H1 (cell line): Measurements from ENCODE around the gene PTN. TPM values are rescaled to one million over a fixed set of nuclear protein-coding genes. Genes with fewer than 3 reads are reported as not detected.

Experiments used
- CTCF ChIA-PET: fragments of 300-600 bp; sonication (Branson Sonifier 250); formaldehyde crosslinking; loops from one replicate; lab custom pipeline; 2021; ENCODE audit not compliant: partially characterized antibody; lab: Charles Lee
- POLR2A ChIA-PET: fragments of 300-600 bp; sonication (Branson Sonifier 250); formaldehyde crosslinking; loops from one replicate; lab custom pipeline; 2021; ENCODE audit warnings: inconsistent platforms; ENCODE audit not compliant: partially characterized antibody; lab: Charles Lee
- DNase-seq, 2 experiments: peaks; one replicate each; pipeline versions ENCODE4 v3.0.0 to v3.0.0-alpha.2; 2010 to 2022; ENCODE audit warnings: low spot score in 2 of 2, low read depth in 1 of 2, mixed read lengths in 1 of 2
- FAIRE-seq: peaks from 2 replicates; lab custom pipeline; 2011; peaks lifted over from hg19 to GRCh38; lab: Jason Lieb, UNC
- H2AFZ ChIP-seq: 2 replicates; pipeline ENCODE4 v1.8.1; 2012; ENCODE audit warnings: low read length, inconsistent platforms
- H2AK5ac ChIP-seq: 2 replicates; pipeline ENCODE4 v1.6.1; 2013; ENCODE audit warnings: low read depth, low read length
- H2BK120ac ChIP-seq: replicated peaks from 2 replicates; pipeline ENCODE3; 2013; ENCODE audit warnings: low read depth, low read length, inconsistent platforms
- H2BK12ac ChIP-seq: 2 replicates; pipeline ENCODE4 v1.6.1; 2013; ENCODE audit warnings: low read depth, low read length
- H2BK15ac ChIP-seq: 2 replicates; pipeline ENCODE4 v1.6.1; 2013; ENCODE audit warnings: low read length
- H2BK20ac ChIP-seq: 2 replicates; pipeline ENCODE4 v1.6.1; 2013; ENCODE audit warnings: low read length
- H2BK5ac ChIP-seq: 2 replicates; pipeline ENCODE4 v1.6.1; 2013; ENCODE audit warnings: low read depth, low read length
- H3K14ac ChIP-seq: 2 replicates; pipeline ENCODE4 v1.6.1; 2013; ENCODE audit warnings: inconsistent platforms; ENCODE audit not compliant: insufficient read length
- H3K18ac ChIP-seq: 2 replicates; pipeline ENCODE4 v1.6.1; 2013; ENCODE audit warnings: low read length; ENCODE audit errors: extremely low read depth
- H3K23ac ChIP-seq: 2 replicates; pipeline ENCODE4 v1.6.1; 2013; ENCODE audit warnings: inconsistent platforms; ENCODE audit not compliant: insufficient read length
- H3K23me2 ChIP-seq: 2 replicates; pipeline ENCODE4 v1.6.1; 2013; ENCODE audit warnings: low read depth, low read length
- H3K27ac ChIP-seq: 2 replicates; pipeline ENCODE4 v1.6.1; 2011; ENCODE audit warnings: low read depth, low read length, inconsistent platforms
- H3K27me3 ChIP-seq, 4 experiments: replicated peaks in 1 of 4; 1 replicate in 1 of 4; 2 replicates in 3 of 4; pipeline versions ENCODE4 v1.6.1 to v1.8.1; 2011 to 2013; ENCODE audit warnings: low read length in 3 of 4, mild to moderate bottlenecking in 3 of 4, inconsistent platforms in 2 of 4, mixed read lengths in 2 of 4, moderate library complexity in 1 of 4; ENCODE audit not compliant: control insufficient read depth in 3 of 4, insufficient read depth in 3 of 4; ENCODE audit errors: extremely low read depth in 1 of 4
- H3K36me3 ChIP-seq, 4 experiments: 2 replicates each; pipeline versions ENCODE4 v1.6.1 to v1.8.1; 2011 to 2013; ENCODE audit warnings: mild to moderate bottlenecking in 4 of 4, low read length in 3 of 4, moderate library complexity in 2 of 4, control low read depth in 1 of 4, inconsistent platforms in 1 of 4; ENCODE audit not compliant: insufficient read depth in 4 of 4, control insufficient read depth in 2 of 4
- H3K4ac ChIP-seq: replicated peaks from 2 replicates; pipeline ENCODE3; 2013; ENCODE audit warnings: low read length, low read depth, mixed read lengths, inconsistent platforms; ENCODE audit not compliant: insufficient read length
- H3K4me1 ChIP-seq, 4 experiments: replicated peaks in 1 of 4; 1 replicate in 1 of 4; 2 replicates in 3 of 4; pipeline versions ENCODE4 v1.6.1 to v1.8.1; 2011 to 2013; ENCODE audit warnings: low read length in 3 of 4, inconsistent platforms in 2 of 4, mixed read lengths in 1 of 4; ENCODE audit not compliant: insufficient read depth in 4 of 4, control insufficient read depth in 3 of 4
- H3K4me2 ChIP-seq, 2 experiments: 2 replicates each; pipeline versions ENCODE4 v1.6.1 to v1.8.1; 2011 to 2013; ENCODE audit warnings: low read depth in 2 of 2, low read length in 2 of 2, control low read depth in 1 of 2, inconsistent platforms in 1 of 2, mild to moderate bottlenecking in 1 of 2; ENCODE audit not compliant: insufficient read depth in 1 of 2
- H3K4me3 ChIP-seq, 4 experiments: fragments of 200-600, 300-600 bp in 1 of 4; sonication (generic), shearing (Covaris generic), sonication (Bioruptor Twin) in 1 of 4; 2 replicates each; pipeline versions ENCODE4 v1.5.1 to v1.8.1; 2011 to 2016; ENCODE audit warnings: low read length in 4 of 4, low read depth in 3 of 4, control low read depth in 2 of 4, inconsistent platforms in 2 of 4, mild to moderate bottlenecking in 2 of 4, mixed read lengths in 1 of 4, moderate library complexity in 1 of 4; ENCODE audit not compliant: insufficient read depth in 2 of 4; ENCODE audit errors: extremely low read depth in 1 of 4
- H3K56ac ChIP-seq: replicated peaks from 2 replicates; pipeline ENCODE3; 2013; ENCODE audit warnings: low read depth, mild to moderate bottlenecking, mixed read lengths, low read length, inconsistent platforms; ENCODE audit not compliant: insufficient read length
- H3K79me1 ChIP-seq: 2 replicates; pipeline ENCODE4 v1.6.1; 2013; ENCODE audit warnings: low read depth, low read length, control low read depth
- H3K79me2 ChIP-seq, 2 experiments: 2 replicates each; pipeline versions ENCODE4 v1.6.1 to v1.8.1; 2012 to 2013; ENCODE audit warnings: low read length in 2 of 2, mild to moderate bottlenecking in 2 of 2, inconsistent platforms in 1 of 2; ENCODE audit not compliant: insufficient read depth in 2 of 2, control insufficient read depth in 1 of 2
- H3K9ac ChIP-seq, 4 experiments: replicated peaks in 1 of 4; 1 replicate in 1 of 4; 2 replicates in 3 of 4; pipeline versions ENCODE4 v1.6.1 to v1.8.1; 2011 to 2013; ENCODE audit warnings: low read depth in 3 of 4, low read length in 3 of 4, control low read depth in 2 of 4, mild to moderate bottlenecking in 2 of 4, moderate library complexity in 2 of 4, inconsistent platforms in 1 of 4; ENCODE audit errors: extremely low read depth in 1 of 4
- H3K9me3 ChIP-seq, 2 experiments: 2 replicates each; pipeline versions ENCODE4 v1.6.1 to v1.8.1; 2012 to 2013; ENCODE audit warnings: mild to moderate bottlenecking in 2 of 2, moderate library complexity in 2 of 2, control low read depth in 1 of 2, inconsistent platforms in 1 of 2, low read depth in 1 of 2, low read length in 1 of 2, mixed read lengths in 1 of 2; ENCODE audit not compliant: insufficient read depth in 2 of 2
- H4K20me1 ChIP-seq, 2 experiments: replicated peaks in 1 of 2; 2 replicates each; pipeline versions ENCODE3 to v1.8.1; 2011 to 2013; ENCODE audit warnings: inconsistent platforms in 2 of 2, low read length in 2 of 2, mild to moderate bottlenecking in 1 of 2; ENCODE audit not compliant: insufficient read depth in 2 of 2, control insufficient read depth in 1 of 2
- H4K5ac ChIP-seq: 2 replicates; pipeline ENCODE4 v1.6.1; 2013; ENCODE audit warnings: low read length, low read depth, mixed read lengths, inconsistent platforms; ENCODE audit not compliant: insufficient read length
- H4K8ac ChIP-seq: 2 replicates; pipeline ENCODE4 v1.8.0; 2013; ENCODE audit warnings: mild to moderate bottlenecking, moderate library complexity, low read length, inconsistent platforms; ENCODE audit not compliant: insufficient read depth; ENCODE audit errors: extremely low read depth
- H4K91ac ChIP-seq: replicated peaks from 2 replicates; pipeline ENCODE3; 2013; ENCODE audit warnings: low read length, mixed read lengths, inconsistent platforms; ENCODE audit not compliant: insufficient read length
- CTBP2 ChIP-seq: IDR thresholded peaks from 2 replicates; pipeline ENCODE4 v1.7.0; 2011; ENCODE audit warnings: borderline replicate concordance, mild to moderate bottlenecking, moderate library complexity, mixed read lengths, low read length; ENCODE audit not compliant: insufficient read depth, insufficient read length
- EP300 ChIP-seq, 2 experiments: IDR thresholded peaks; 1 replicate in 1 of 2; 2 replicates in 1 of 2; pipeline ENCODE4 v1.6.1; 2011 to 2012; ENCODE audit warnings: low read depth in 2 of 2, low read length in 2 of 2, mild to moderate bottlenecking in 2 of 2, borderline replicate concordance in 1 of 2, inconsistent platforms in 1 of 2, moderate library complexity in 1 of 2
- MAFK ChIP-seq: IDR thresholded peaks from 2 replicates; pipeline ENCODE4 v1.6.1; 2012; ENCODE audit warnings: low read depth, mild to moderate bottlenecking, improper control_type of control experiment, low read length
- WGBS, 2 experiments: shearing (Covaris generic) in 1 of 2; methylation state at CpG; one replicate each; pipeline versions ENCODE4 v1.1.6 to v1.1.7; 2013 to 2015; ENCODE audit warnings: low lambda C conversion rate in 2 of 2, mixed read lengths in 2 of 2, inconsistent platforms in 1 of 2, low coverage in 1 of 2, missing lambda C conversion rate in 1 of 2; ENCODE audit not compliant: insufficient replicate concordance in 2 of 2, insufficient coverage in 1 of 2, insufficient read length in 1 of 2; ENCODE audit errors: extremely low coverage in 1 of 2, missing lambda C conversion rate in 1 of 2; 5-methylcytosine and 5-hydroxymethylcytosine counted together
- polyA plus RNA-seq, 7 experiments: library from polyadenylated mRNA; depleted of rRNA in 3 of 7; stranded (reverse) in 5 of 7; unstranded in 2 of 7; fragments of >200 nt in 5 of 7; fragments of 200-250 nt in 2 of 7; gene quantifications; 1 replicate in 5 of 7; 2 replicates in 1 of 7; 4 replicates in 1 of 7; pipeline versions ENCODE4 v1.2.1 to v1.2.3, GENCODE V29; 2011 to 2013; ENCODE audit warnings: missing spikeins in 2 of 7, mixed read lengths in 2 of 7
- total RNA-seq: library from RNA; stranded (reverse); fragmentation: NEBNext Ultra II Directional; extraction: Animal tissue kit (Norgen Biotek cat#: 25700); gene quantifications from 2 replicates; pipeline ENCODE4 v1.2.1, GENCODE V29; 2021

PTN gene
- total and polyA plus RNA-seq, 2 of the 8 experiments (the other 6 are each of a cell fraction or from before 2014, with no cell fraction given), result 23.1 to 27.8 TPM

DNA sequence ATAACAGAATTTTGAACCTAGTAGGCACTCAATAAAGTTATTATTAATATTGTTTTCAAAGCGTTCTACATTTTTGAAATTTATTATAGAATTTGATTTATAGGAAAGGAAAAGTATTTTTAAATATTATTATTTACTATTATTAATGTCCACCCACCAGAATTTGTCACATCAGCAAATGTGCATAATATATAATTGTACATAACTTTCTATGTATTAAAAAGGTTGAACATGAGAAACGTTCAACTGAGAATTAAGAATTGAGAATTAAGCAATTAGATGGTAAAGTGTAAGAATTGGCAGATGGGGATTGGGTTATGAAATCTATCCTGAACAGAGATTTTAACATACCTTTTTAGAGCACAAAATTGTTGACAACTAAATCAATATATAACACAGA, 129.8 kb downstream of the PTN start:
- no peak overlapping the region for H3K56ac ChIP-seq
- no peaks in the 10 kb centered on the region for H3K27me3 ChIP-seq
- no peak overlapping the region for H4K5ac ChIP-seq
- 90% methylated on average over 2 of the region's 2 CpGs; no CpG with 5 or more reads in 1 of the 2 experiments for WGBS, 2 experiments
- H2AK5ac ChIP-seq, result no peak overlapping the region
- no peak overlapping the region for H4K8ac ChIP-seq
- no peak for FAIRE-seq
- H3K9me3 ChIP-seq, result no peaks in the 10 kb centered on the region; a peak in 1 of 4 replicates
- no peak overlapping the region for H2BK5ac ChIP-seq
- H2BK120ac ChIP-seq, result no peak overlapping the region
- no peak overlapping the region for H3K4me3 ChIP-seq
- POLR2A ChIA-PET, result no interaction called here
- H3K4ac ChIP-seq, result no peak overlapping the region
- H4K20me1 ChIP-seq, result no peaks in the 10 kb centered on the region
- DNase-seq, result no peak
- CTCF ChIA-PET, result no interaction called here
- H3K9ac ChIP-seq, result no peak overlapping the region
- H3K36me3 ChIP-seq, result no peaks in the 10 kb centered on the region
- H3K23ac ChIP-seq, result no peak overlapping the region
- no peaks in the 10 kb centered on the region for H3K4me1 ChIP-seq
- H3K4me2 ChIP-seq, result no peak overlapping the region
- no peak overlapping the region for H2BK12ac ChIP-seq
- TF ChIP-seq MAFK (peak; percentile 42; the same call in 1 of the 2 replicates), EP300 (IDR thresholded peaks at IDR 0.05; ENCODE audit: borderline replicate concordance in 1 of 2, low read depth in 2 of 2, low read length in 2 of 2) (no peak), CTBP2 (no peak)
- H4K91ac ChIP-seq, result no peak overlapping the region
- no peaks in the 10 kb centered on the region for H3K79me2 ChIP-seq
- no peak overlapping the region for H3K27ac ChIP-seq
- H2BK20ac ChIP-seq, result no peak overlapping the region
- H2BK15ac ChIP-seq, result no peak overlapping the region
- no peaks in the 10 kb centered on the region for H3K79me1 ChIP-seq
- H3K18ac ChIP-seq, result no peak overlapping the region
- H3K14ac ChIP-seq, result no peak overlapping the region
- no peaks in the 10 kb centered on the region for H3K23me2 ChIP-seq
- H2AFZ ChIP-seq, result no peak overlapping the region
